GM12878 (cell line): ENCODE measurements around the gene TDRD10. TPM values are rescaled to one million over a fixed set of nuclear protein-coding genes. Genes with fewer than 3 reads are reported as not detected.

ENCODE experiments used
- ATAC-seq: fragments of 200-7000 bp; cut with Tn5 transposase; 3 replicates; pipeline ENCODE4 v1.9.1; 2020; ENCODE audit warnings: mild to moderate bottlenecking, moderate library complexity
- BruUV-seq: library from RNA; stranded (reverse); fragments of 400-500 nt; replicated peaks from 2 replicates; lab custom pipeline; 2021; lab: Mats Ljungman, UMichigan
- CTCF ChIA-PET: fragments of 300-600 bp; sonication (Branson Sonifier 250); formaldehyde crosslinking; extraction: SDS; loops from one replicate; lab custom pipeline; 2021; ENCODE audit warnings: inconsistent platforms; lab: Yijun Ruan, JAX
- POLR2A ChIA-PET: fragments of 350-600 bp; formaldehyde crosslinking; extraction: SDS; loops from one replicate; lab custom pipeline; 2021; ENCODE audit warnings: inconsistent platforms; lab: Charles Lee
- RAD21 ChIA-PET: fragments of 300-600 bp; sonication (Branson Sonifier 250); formaldehyde crosslinking; loops from one replicate; lab custom pipeline; 2023; ENCODE audit warnings: antibody characterized with exemption; ENCODE audit not compliant: unreplicated experiment; lab: Charles Lee
- SMC1A ChIA-PET: fragments of 300-600 bp; sonication (Branson Sonifier 250); formaldehyde crosslinking; loops from one replicate; lab custom pipeline; 2023; ENCODE audit not compliant: unreplicated experiment, uncharacterized antibody; lab: Charles Lee
- DNase-seq: peaks from one replicate; pipeline ENCODE4 v3.0.0-alpha.2; 2011; ENCODE audit warnings: low read depth, low spot score
- FAIRE-seq: peaks from 3 replicates; lab custom pipeline; 2011; peaks lifted over from hg19 to GRCh38; lab: Jason Lieb, UNC
- H2AFZ ChIP-seq: 2 replicates; pipeline ENCODE4 v1.6.0; 2011; ENCODE audit warnings: low read depth, low read length, control low read depth; ENCODE audit not compliant: control insufficient read depth
- H3K27ac ChIP-seq: 2 replicates; pipeline ENCODE4 v1.5.1; 2011; ENCODE audit warnings: control low read depth; ENCODE audit not compliant: control insufficient read depth, insufficient read depth
- H3K27me3 ChIP-seq, 2 experiments: replicated peaks in 1 of 2; 2 replicates each; pipeline versions ENCODE4 v1.6.0 to v1.6.1; 2011; ENCODE audit warnings: low read length in 1 of 2; ENCODE audit not compliant: control insufficient read depth in 2 of 2, insufficient read depth in 2 of 2
- H3K36me3 ChIP-seq, 2 experiments: 2 replicates each; pipeline ENCODE4 v1.5.1; 2011; ENCODE audit warnings: low read length in 1 of 2; ENCODE audit not compliant: control insufficient read depth in 2 of 2, insufficient read depth in 2 of 2
- H3K4me1 ChIP-seq: 2 replicates; pipeline ENCODE4 v1.6.1; 2011; ENCODE audit warnings: mild to moderate bottlenecking, low read length, moderate library complexity, mixed read lengths; ENCODE audit not compliant: control insufficient read depth, insufficient read depth
- H3K4me2 ChIP-seq: 2 replicates; pipeline ENCODE4 v1.6.0; 2011; ENCODE audit warnings: control low read depth; ENCODE audit not compliant: control insufficient read depth, insufficient read depth
- H3K4me3 ChIP-seq: fragments of 200-600 bp; sonication (generic); 2 replicates; pipeline ENCODE4 v1.5.1; 2016
- H3K79me2 ChIP-seq: 2 replicates; pipeline ENCODE4 v1.6.0; 2011; ENCODE audit warnings: low read length; ENCODE audit not compliant: control insufficient read depth, insufficient read depth
- H3K9ac ChIP-seq: 2 replicates; pipeline ENCODE4 v1.8.0; 2011; ENCODE audit warnings: low read length, control low read depth, mixed read lengths; ENCODE audit not compliant: control insufficient read depth, insufficient read depth
- H3K9me3 ChIP-seq: replicated peaks from 3 replicates; pipeline ENCODE4 v1.5.1; 2011; ENCODE audit warnings: mild to moderate bottlenecking, low read length; ENCODE audit not compliant: control insufficient read depth, insufficient read depth
- H4K20me1 ChIP-seq: 2 replicates; pipeline ENCODE4 v1.6.0; 2011; ENCODE audit not compliant: control insufficient read depth, insufficient read depth
- CBX3 ChIP-seq: fragments of 200-600 bp; sonication (generic); IDR thresholded peaks from 2 replicates; pipeline ENCODE4 v1.6.1; 2016; ENCODE audit warnings: low read depth, borderline replicate concordance
- EP300 ChIP-seq, 2 experiments: fragments of 150-350 bp in 1 of 2; IDR thresholded peaks; 2 replicates each; pipeline ENCODE4 v1.6.1; 2011 to 2012; ENCODE audit warnings: low read depth in 2 of 2, low read length in 2 of 2, borderline replicate concordance in 1 of 2, improper control_type of control experiment in 1 of 2, inconsistent platforms in 1 of 2; ENCODE audit not compliant: control insufficient read depth in 1 of 2
- HDAC2 ChIP-seq: fragments of 200-600 bp; sonication (generic); IDR thresholded peaks from 2 replicates; pipeline ENCODE4 v1.6.1; 2017
- HDGF ChIP-seq: fragments of 450-650 bp; IDR thresholded peaks from 2 replicates; pipeline ENCODE4 v1.6.1; 2016; ENCODE audit warnings: antibody characterized with exemption
- POLR2AphosphoS5 ChIP-seq: IDR thresholded peaks from 2 replicates; pipeline ENCODE4 v1.6.1; 2011; ENCODE audit warnings: mild to moderate bottlenecking, low read length, inconsistent platforms
- REST ChIP-seq: IDR thresholded peaks from 2 replicates; pipeline ENCODE4 v1.6.1; 2012; ENCODE audit warnings: mild to moderate bottlenecking, low read depth, low read length
- TBL1XR1 ChIP-seq: IDR thresholded peaks from 2 replicates; pipeline ENCODE4 v1.6.1; 2012; ENCODE audit warnings: low read depth, low read length, improper control_type of control experiment
- USF2 ChIP-seq: IDR thresholded peaks from 2 replicates; pipeline ENCODE4 v1.6.1; 2011; ENCODE audit warnings: low read depth, low read length, improper control_type of control experiment, borderline replicate concordance
- ZBTB33 ChIP-seq: fragments of 450-650 bp; IDR thresholded peaks from 2 replicates; pipeline ENCODE4 v1.6.1; 2017; ENCODE audit warnings: mild to moderate bottlenecking
- WGBS: methylation state at CpG from one replicate; pipeline ENCODE4 v1.1.6; 2016; ENCODE audit warnings: low lambda C conversion rate; ENCODE audit not compliant: insufficient replicate concordance, insufficient coverage; ENCODE audit errors: missing lambda C conversion rate; 5-methylcytosine and 5-hydroxymethylcytosine counted together
- in situ Hi-C: fragments of 300-500 bp; cut with MboI; formaldehyde crosslinking; loops from 9 replicates; pipeline ENCODE4 v1.14.3; 2018; ENCODE audit warnings: mixed read lengths
- intact Hi-C: fragments of 100-400 bp; cut with micrococcal nuclease; formaldehyde crosslinking; loops from one replicate; pipeline ENCODE4 v1.14.2; 2022; ENCODE audit not compliant: unreplicated experiment
- polyA plus RNA-seq, 11 experiments: library from polyadenylated mRNA; depleted of rRNA in 4 of 11; unstranded in 6 of 11; stranded (reverse) in 5 of 11; fragments of >200 nt; fragmentation: Nextera tagmentation in 4 of 11; fragmentation: Illumina TruSeq in 1 of 11; extraction: Ambion mirVana in 4 of 11; extraction: Trizol in 1 of 11; gene quantifications; 1 replicate in 1 of 11; 2 replicates in 10 of 11; pipeline versions ENCODE4 v1.2.1 to v1.2.3, GENCODE V29; 2011 to 2016; ENCODE audit warnings: inconsistent platforms in 2 of 11, missing spikeins in 2 of 11, low read depth in 1 of 11
- total RNA-seq, 4 experiments: library from RNA; depleted of rRNA in 3 of 4; stranded (reverse); fragments of >200 nt in 3 of 4; fragmentation: Illumina TruSeq in 1 of 4; extraction: Trizol in 1 of 4; gene quantifications; 2 replicates each; pipeline versions ENCODE4 v1.2.1 to v1.2.3, GENCODE V29; 2013 to 2021

The TDRD10 gene
- total and polyA plus RNA-seq, 10 of the 15 experiments (the other 5 are each of a cell fraction or from before 2014, with no cell fraction given) = not detected

- Histone ChIP-seq H3K4me2 (no peak overlapping the region), H3K79me2 (no peaks in the 10 kb centered on the region), H3K4me3 (no peak overlapping the region), H3K9ac (no peak overlapping the region), H3K36me3 (no peaks in the 10 kb centered on the region), H3K4me1 (no peaks in the 10 kb centered on the region), H2AFZ (no peak overlapping the region), H3K27me3 (peaks cover 3% of the 10 kb centered on the region in 2 experiments; a peak in 2 of 4 replicates), H4K20me1 (no peaks in the 10 kb centered on the region), H3K27ac (no peak overlapping the region), H3K9me3 (no peaks in the 10 kb centered on the region)
- ChIA-PET RAD21 (interaction anchor here (2.3 kb wide), 1 partner anchor 61 kb away, joined by 11 read pairs; no protein-coding TSS in a partner anchor), POLR2A (interaction anchor here (0.7 kb wide), 1 partner anchor 486 kb away, joined by 4 read pairs; no protein-coding TSS in a partner anchor), SMC1A (interaction anchor here (0.9 to 1.0 kb wide), 2 partner anchors 60 to 87 kb away, joined by 3 to 4 read pairs; no protein-coding TSS in a partner anchor)
- no peak for ATAC-seq
- no peak for DNase-seq
- no peak for FAIRE-seq
- BruUV-seq = no TSS peak
- in situ Hi-C loops (no loop called here), intact Hi-C loops (no loop called here)
- WGBS = 11% methylated on average over 3 of the region's 6 CpGs
- no peak for TF ChIP-seq CBX3
- TF ChIP-seq EP300 (IDR thresholded peaks at IDR 0.05; ENCODE audit: borderline replicate concordance in 1 of 2, control insufficient read depth in 1 of 2, low read depth in 2 of 2, low read length in 2 of 2) = no peak
- TF ChIP-seq USF2 = no peak
- TF ChIP-seq HDAC2 = no peak
- TF ChIP-seq POLR2AphosphoS5 = no peak
- no peak for TF ChIP-seq REST
- no peak for TF ChIP-seq HDGF
- TF ChIP-seq TBL1XR1 = no peak
- no peak for TF ChIP-seq ZBTB33
- TF ChIP-seq, all 136 proteins: peak for 0
- CTCF ChIA-PET = interaction anchor here (0.9 to 2.9 kb wide), 2 partner anchors 18 to 61 kb away, joined by 4 to 17 read pairs; no protein-coding TSS in a partner anchor
Measured at GRCh38 chr1:154541231-154541630, 39.2 kb downstream of the TDRD10 start.
